B cell (primary cell): ENCODE results near the gene GPR15. TPM values are rescaled to one million over a fixed set of nuclear protein-coding genes. Genes with fewer than 3 reads are reported as not detected.
A peak's percentile ranks its signal among the peaks of the same experiment; 100 is the strongest.

Experiments used
- ATAC-seq: fragments of 200-7000 bp; cut with Tn5 transposase; one replicate; pipeline ENCODE4 v1.10.0; 2021; ENCODE audit warnings: low read depth, mild to moderate bottlenecking, moderate number of reproducible peaks, moderate library complexity
- CTCF ChIA-PET: fragments of 350-600 bp; sonication (Branson Sonifier 250); formaldehyde crosslinking; loops from one replicate; lab custom pipeline; 2021; ENCODE audit warnings: antibody characterized with exemption, inconsistent platforms; lab: Charles Lee
- POLR2A ChIA-PET: fragments of 350-600 bp; sonication (Branson Sonifier 250); formaldehyde crosslinking; loops from one replicate; lab custom pipeline; 2021; ENCODE audit warnings: antibody characterized with exemption; lab: Charles Lee
- DNase-seq: peaks from one replicate; pipeline ENCODE4 v3.0.0; 2013
- H2AFZ ChIP-seq: 2 replicates; pipeline ENCODE4 v1.6.1; 2012; ENCODE audit warnings: mild to moderate bottlenecking, low read depth, low read length; ENCODE audit not compliant: insufficient read depth, poor library complexity, severe bottlenecking
- H3K27ac ChIP-seq, 2 donors: 1 replicate in 1 of 2; 2 replicates in 1 of 2; pipeline ENCODE4 v1.5.1; 2012 to 2013; ENCODE audit warnings: low read length in 2 of 2, mild to moderate bottlenecking in 2 of 2, moderate library complexity in 1 of 2
- H3K27me3 ChIP-seq, 4 experiments: fragments of 200-600 bp in 1 of 4; sonication (generic) in 1 of 4; replicated peaks in 1 of 4; 1 replicate in 2 of 4; 2 replicates in 2 of 4; pipeline versions ENCODE4 v1.6.1 to v1.7.0; 2013 to 2016; ENCODE audit warnings: low read length in 3 of 4, mild to moderate bottlenecking in 2 of 4, mixed read lengths in 1 of 4, moderate library complexity in 1 of 4; ENCODE audit not compliant: insufficient read depth in 4 of 4, control insufficient read depth in 3 of 4; ENCODE audit errors: control extremely low read depth in 1 of 4
- H3K36me3 ChIP-seq, 2 experiments: replicated peaks in 1 of 2; 1 replicate in 1 of 2; 2 replicates in 1 of 2; pipeline versions ENCODE4 v1.6.1 to v1.7.1; 2013; ENCODE audit warnings: low read length in 1 of 2; ENCODE audit not compliant: insufficient read depth in 2 of 2, control insufficient read depth in 1 of 2; ENCODE audit errors: control extremely low read depth in 1 of 2, extremely low read depth in 1 of 2
- H3K4me1 ChIP-seq, 2 donors: fragments of 200-600 bp in 1 of 2; sonication (generic) in 1 of 2; 1 replicate in 1 of 2; 2 replicates in 1 of 2; pipeline versions ENCODE4 v1.5.1 to v1.6.1; 2013 to 2017; ENCODE audit warnings: low read length in 2 of 2; ENCODE audit not compliant: control insufficient read depth in 2 of 2, insufficient read depth in 2 of 2
- H3K4me2 ChIP-seq: replicated peaks from 2 replicates; pipeline ENCODE3; 2012; ENCODE audit warnings: mild to moderate bottlenecking, low read depth, low read length; ENCODE audit not compliant: poor library complexity, severe bottlenecking
- H3K4me3 ChIP-seq, 5 experiments: fragments of 200-600 bp in 1 of 5; sonication (generic) in 1 of 5; 1 replicate in 3 of 5; 2 replicates in 2 of 5; pipeline versions ENCODE4 v1.5.1 to v1.7.0; 2011 to 2016; ENCODE audit warnings: low read length in 4 of 5, mild to moderate bottlenecking in 4 of 5, low read depth in 2 of 5, control low read depth in 1 of 5, moderate library complexity in 1 of 5; ENCODE audit not compliant: insufficient read depth in 1 of 5; ENCODE audit errors: control extremely low read depth in 1 of 5, extremely low read depth in 1 of 5
- H3K79me2 ChIP-seq: fragments of 200-600 bp; sonication (generic); one replicate; pipeline ENCODE4 v1.6.0; 2016; ENCODE audit warnings: low read length; ENCODE audit not compliant: control insufficient read depth, insufficient read depth
- H3K9ac ChIP-seq: fragments of 200-600 bp; sonication (generic); 2 replicates; pipeline ENCODE4 v1.6.1; 2017; ENCODE audit warnings: mild to moderate bottlenecking, low read length, moderate library complexity
- H3K9me3 ChIP-seq, 3 donors: one replicate each; pipeline versions ENCODE4 v1.6.1 to v1.7.1; 2013; ENCODE audit warnings: low read length in 2 of 3; ENCODE audit not compliant: control insufficient read depth in 2 of 3, insufficient read depth in 1 of 3; ENCODE audit errors: control extremely low read depth in 1 of 3
- H4K20me1 ChIP-seq: 2 replicates; pipeline ENCODE4 v1.6.0; 2012; ENCODE audit warnings: mild to moderate bottlenecking, low read length; ENCODE audit not compliant: insufficient read depth, control insufficient read depth, poor library complexity, severe bottlenecking
- H3K27ac Mint-ChIP-seq: one replicate; pipeline ENCODE4 v1.8.0; 2021; ENCODE audit warnings: mixed read lengths
- H3K27me3 Mint-ChIP-seq: one replicate; pipeline ENCODE4 v1.8.0; 2021; ENCODE audit warnings: mixed read lengths
- H3K4me1 Mint-ChIP-seq: one replicate; pipeline ENCODE4 v1.8.0; 2021; ENCODE audit warnings: mixed read lengths
- H3K4me3 Mint-ChIP-seq: one replicate; pipeline ENCODE4 v1.8.0; 2021; ENCODE audit warnings: mixed read lengths
- H3K9me3 Mint-ChIP-seq: one replicate; pipeline ENCODE4 v1.8.0; 2022; ENCODE audit warnings: mixed read lengths; ENCODE audit not compliant: insufficient read depth
- EZH2 ChIP-seq: IDR thresholded peaks from 2 replicates; pipeline ENCODE4 v1.6.1; 2012; ENCODE audit warnings: borderline replicate concordance, low read depth, mild to moderate bottlenecking, moderate library complexity, low read length; ENCODE audit not compliant: insufficient read depth, poor library complexity, severe bottlenecking
- WGBS: methylation state at CpG from one replicate; pipeline ENCODE4 v1.1.5; 2013; ENCODE audit warnings: missing lambda C conversion rate; ENCODE audit not compliant: insufficient coverage; 5-methylcytosine and 5-hydroxymethylcytosine counted together
- intact Hi-C: fragments of 100-400 bp; cut with micrococcal nuclease; formaldehyde crosslinking; loops from one replicate; pipeline ENCODE4 v1.10.0; 2022
- polyA plus RNA-seq: library from polyadenylated mRNA; depleted of rRNA; stranded (reverse); fragments of >200 nt; gene quantifications from 2 replicates; pipeline ENCODE4 v1.2.3, GENCODE V29; 2012
- total RNA-seq, 2 donors: library from RNA; stranded (reverse); fragments of 120-200 nt in 1 of 2; gene quantifications; 1 replicate in 1 of 2; 2 replicates in 1 of 2; pipeline versions ENCODE4 v1.2.3 to v1.2.4, GENCODE V29; 2013 to 2022
- TF ChIP-seq, protein P1 (sequence below): fragments of 200-600 bp; IDR thresholded peaks from one replicate; pipeline ENCODE4 v1.8.0; 2022; ENCODE audit warnings: antibody characterized with exemption, mild to moderate bottlenecking

The GPR15 gene
- total and polyA plus RNA-seq, 2 donors (not counting 1 experiment from before 2014, with no cell fraction given) = 6.4 to 6.5 TPM

DNA sequence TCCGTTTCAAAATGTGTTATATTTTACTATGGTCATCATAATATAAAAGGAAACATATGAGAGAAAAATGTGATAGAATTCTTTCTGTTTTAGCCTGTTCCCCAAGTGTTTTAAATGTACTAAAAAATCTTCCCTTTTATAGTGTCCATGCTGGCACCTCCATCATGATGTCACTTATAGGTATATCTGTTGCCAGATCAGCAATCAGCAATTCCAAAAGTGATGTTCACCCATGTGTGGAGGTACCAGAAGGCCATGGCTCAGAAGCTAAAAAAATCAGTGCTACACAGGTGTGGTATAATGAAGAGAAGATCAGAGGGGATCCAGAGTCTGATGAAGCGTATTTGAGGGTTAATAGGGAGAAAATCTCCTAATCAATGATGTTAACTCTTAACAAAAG is 1.1 kb upstream of the GPR15 start:
- intact Hi-C loops = no loop called here
- H3K79me2 ChIP-seq = no peaks in the 10 kb centered on the region
- ChIA-PET CTCF (interaction anchor here (0.6 kb wide), 1 partner anchor 1262 kb away, joined by 3 read pairs; no protein-coding TSS in a partner anchor), POLR2A (no interaction called here)
- ATAC-seq (no peak), DNase-seq (no peak)
- H4K20me1 ChIP-seq = no peaks in the 10 kb centered on the region
- TF ChIP-seq, protein P1, sequence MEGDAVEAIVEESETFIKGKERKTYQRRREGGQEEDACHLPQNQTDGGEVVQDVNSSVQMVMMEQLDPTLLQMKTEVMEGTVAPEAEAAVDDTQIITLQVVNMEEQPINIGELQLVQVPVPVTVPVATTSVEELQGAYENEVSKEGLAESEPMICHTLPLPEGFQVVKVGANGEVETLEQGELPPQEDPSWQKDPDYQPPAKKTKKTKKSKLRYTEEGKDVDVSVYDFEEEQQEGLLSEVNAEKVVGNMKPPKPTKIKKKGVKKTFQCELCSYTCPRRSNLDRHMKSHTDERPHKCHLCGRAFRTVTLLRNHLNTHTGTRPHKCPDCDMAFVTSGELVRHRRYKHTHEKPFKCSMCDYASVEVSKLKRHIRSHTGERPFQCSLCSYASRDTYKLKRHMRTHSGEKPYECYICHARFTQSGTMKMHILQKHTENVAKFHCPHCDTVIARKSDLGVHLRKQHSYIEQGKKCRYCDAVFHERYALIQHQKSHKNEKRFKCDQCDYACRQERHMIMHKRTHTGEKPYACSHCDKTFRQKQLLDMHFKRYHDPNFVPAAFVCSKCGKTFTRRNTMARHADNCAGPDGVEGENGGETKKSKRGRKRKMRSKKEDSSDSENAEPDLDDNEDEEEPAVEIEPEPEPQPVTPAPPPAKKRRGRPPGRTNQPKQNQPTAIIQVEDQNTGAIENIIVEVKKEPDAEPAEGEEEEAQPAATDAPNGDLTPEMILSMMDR = no peak
- TF ChIP-seq EZH2 = no peak
- Mint-ChIP-seq H3K9me3 (no peaks in the 10 kb centered on the region), H3K4me1 (peaks cover 3% of the 10 kb centered on the region), H3K27ac (no peak overlapping the region), H3K4me3 (no peak overlapping the region), H3K27me3 (peaks cover 3% of the 10 kb centered on the region)
- H3K27me3 ChIP-seq = no peaks in the 10 kb centered on the region
- no peaks in the 10 kb centered on the region for H3K36me3 ChIP-seq
- WGBS = no CpG with 5 or more reads among the region's 2 CpGs
- H3K27ac ChIP-seq = no peak overlapping the region
- H3K4me2 ChIP-seq = no peak overlapping the region
- no peak overlapping the region for H3K9ac ChIP-seq
- H3K9me3 ChIP-seq = no peaks in the 10 kb centered on the region
- no peak overlapping the region for H3K4me3 ChIP-seq
- no peaks in the 10 kb centered on the region for H3K4me1 ChIP-seq
- H2AFZ ChIP-seq = no peak overlapping the region

- H3K79me2 ChIP-seq = no peaks in the 10 kb centered on the region
- POLR2A ChIA-PET = no interaction called here
These were observed 478 bp downstream of the GPR15 start for GRCh38 chr3:98532275-98532637.

More at GRCh38 chr3:98532275-98532637, 478 bp downstream of the GPR15 start:
- Mint-ChIP-seq H3K4me3 (peak overlapping the region; percentile 55), H3K9me3 (no peaks in the 10 kb centered on the region), H3K27me3 (peaks cover 3% of the 10 kb centered on the region), H3K4me1 (peaks cover 10% of the 10 kb centered on the region), H3K27ac (no peak overlapping the region)
- Histone ChIP-seq H3K27me3 (no peaks in the 10 kb centered on the region), H3K4me1 (no peaks in the 10 kb centered on the region), H3K36me3 (no peaks in the 10 kb centered on the region), H3K4me3 (peak overlapping the region in 3 of 5 experiments; percentile 35 to 40 (median 39)), H2AFZ (peak overlapping the region; percentile 0), H3K4me2 (peak overlapping the region; percentile 16), H3K9me3 (no peaks in the 10 kb centered on the region), H3K27ac (no peak overlapping the region), H3K9ac (peak overlapping the region; percentile 20), H4K20me1 (no peaks in the 10 kb centered on the region)
- ATAC-seq (no peak), DNase-seq (no peak)
- TF ChIP-seq, protein P1 = no peak
- TF ChIP-seq EZH2 = no peak
- WGBS = 92% methylated on average over 5 of the region's 5 CpGs
- intact Hi-C loops = no loop called here
- CTCF ChIA-PET = interaction anchor here (1.0 to 1.5 kb wide), 2 partner anchors 70 to 71 kb away, joined by 4 read pairs; no protein-coding TSS in a partner anchor
